Stimulated activated CD8-positive, alpha-beta memory T cell treated with anti-CD3 and anti-CD28 coated beads, Interleukin-2, amount 100 ng/mL, for 1 hour (primary cell): ENCODE data around the gene RSPH3.

Experiments
- DNase-seq, 2 donors: peaks; one replicate each; pipeline ENCODE4 v3.0.0-alpha.2; 2020; ENCODE audit warnings: low read depth in 2 of 2

Gene RSPH3

DNA sequence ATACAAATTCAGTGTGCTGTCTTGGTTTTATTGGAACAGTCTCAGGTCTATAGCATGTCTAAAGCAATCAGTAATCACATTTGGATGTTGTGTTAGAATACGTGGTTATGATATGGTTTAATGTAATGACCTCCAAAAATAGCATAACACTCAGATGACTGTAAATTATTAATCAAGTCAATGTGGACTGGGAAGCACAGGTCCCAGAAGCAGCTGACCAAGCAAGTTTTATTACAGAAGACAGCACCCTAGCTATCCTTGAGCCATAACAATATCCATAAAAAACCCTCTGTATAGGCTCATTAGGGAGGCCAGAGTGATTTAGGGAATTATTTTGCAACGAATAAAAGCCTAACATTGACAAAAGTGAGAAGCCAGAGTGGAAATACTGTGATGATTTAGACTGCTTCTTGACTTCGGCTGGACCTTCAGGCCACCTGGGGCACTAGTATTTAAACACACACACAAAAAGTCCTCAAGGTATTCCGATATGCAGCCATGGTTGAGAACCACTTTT, 66.9 kb downstream of the RSPH3 start:
- DNase-seq = no peak

DNA sequence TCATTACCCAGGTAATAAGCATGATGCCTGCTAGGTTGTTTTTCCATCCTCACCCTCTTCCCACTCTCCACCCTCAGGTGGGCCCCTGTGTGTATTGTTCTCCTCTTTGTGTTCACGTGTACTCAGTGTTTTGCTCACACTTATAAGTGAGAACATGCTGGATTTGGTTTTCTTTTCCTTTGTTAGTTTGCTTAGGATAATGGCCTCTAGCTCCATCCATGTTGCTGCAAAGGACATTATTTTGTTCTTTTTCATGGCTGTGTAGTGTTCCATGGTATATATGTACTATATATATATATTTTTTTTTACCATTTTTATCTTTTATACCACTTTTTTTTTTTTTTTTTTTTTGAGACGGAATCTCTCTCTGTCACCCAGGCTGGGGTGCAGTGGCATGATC, 71.9 kb downstream of the RSPH3 start:
- no peak for DNase-seq

DNA sequence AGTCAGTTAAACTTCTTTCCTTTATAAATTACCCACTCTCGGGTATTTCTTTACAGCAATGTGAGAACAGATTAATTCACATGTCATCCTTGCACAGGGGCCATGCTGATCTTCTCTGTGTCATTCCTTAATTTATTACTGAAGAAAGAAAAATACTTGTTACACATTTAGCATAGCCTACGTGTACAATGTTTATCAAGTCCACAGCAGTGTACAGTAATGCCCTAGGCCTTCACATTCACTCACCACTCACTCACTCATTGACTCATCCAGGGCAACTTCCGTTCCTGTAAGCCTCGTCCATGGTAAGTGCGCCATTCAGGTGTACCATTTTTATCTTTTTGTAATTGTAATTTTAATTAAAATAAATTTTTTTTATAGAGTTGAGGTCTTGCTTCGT, 73.6 kb downstream of the RSPH3 start:
- DNase-seq = no peak

DNA sequence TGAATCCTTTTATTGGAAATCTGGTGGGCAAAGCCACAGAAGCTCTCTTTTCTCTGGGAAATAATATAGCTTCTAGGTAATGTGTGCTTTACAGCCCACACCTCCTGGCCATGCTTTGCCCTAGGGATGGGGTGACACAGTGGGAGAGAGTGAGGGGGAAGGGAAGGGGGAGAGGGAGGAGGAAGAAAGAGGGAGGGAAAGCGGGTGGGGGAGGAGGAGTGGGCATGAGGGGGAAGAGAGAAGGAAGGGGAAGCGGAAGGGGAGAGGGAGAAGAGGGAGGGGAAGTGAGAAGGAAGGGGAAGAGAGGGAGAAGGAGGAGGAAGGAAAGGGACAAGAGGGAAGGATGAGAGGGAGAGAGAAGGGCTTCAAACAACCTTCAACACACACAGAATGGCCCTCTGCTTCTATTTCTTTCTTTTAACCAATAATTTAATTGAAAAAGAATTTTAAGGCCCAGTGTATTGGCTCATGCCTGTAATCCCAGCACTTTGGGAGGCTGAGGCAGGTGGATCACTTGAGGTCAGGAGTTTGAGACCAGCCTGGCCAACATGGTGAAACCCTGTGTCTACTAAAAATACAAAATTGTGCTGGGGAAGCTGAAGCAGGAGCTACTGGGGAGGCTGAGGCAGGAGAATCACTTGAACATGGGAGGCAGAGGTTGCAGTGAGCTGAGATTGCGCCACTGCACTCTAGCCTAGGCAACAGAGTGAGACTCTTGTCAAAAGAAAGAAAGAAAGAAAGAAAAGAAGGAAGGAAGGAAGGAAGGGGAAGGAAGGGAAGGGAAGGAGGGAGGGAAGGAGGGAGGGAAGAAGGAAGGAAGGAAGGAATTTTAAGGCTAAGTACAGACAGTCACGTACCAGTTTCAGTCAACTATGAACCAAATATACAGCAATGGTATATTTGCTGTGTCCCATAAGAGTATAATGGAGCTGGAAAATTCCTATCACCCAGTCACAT, 75.2 kb downstream of the RSPH3 start:
- DNase-seq = no peak

DNA sequence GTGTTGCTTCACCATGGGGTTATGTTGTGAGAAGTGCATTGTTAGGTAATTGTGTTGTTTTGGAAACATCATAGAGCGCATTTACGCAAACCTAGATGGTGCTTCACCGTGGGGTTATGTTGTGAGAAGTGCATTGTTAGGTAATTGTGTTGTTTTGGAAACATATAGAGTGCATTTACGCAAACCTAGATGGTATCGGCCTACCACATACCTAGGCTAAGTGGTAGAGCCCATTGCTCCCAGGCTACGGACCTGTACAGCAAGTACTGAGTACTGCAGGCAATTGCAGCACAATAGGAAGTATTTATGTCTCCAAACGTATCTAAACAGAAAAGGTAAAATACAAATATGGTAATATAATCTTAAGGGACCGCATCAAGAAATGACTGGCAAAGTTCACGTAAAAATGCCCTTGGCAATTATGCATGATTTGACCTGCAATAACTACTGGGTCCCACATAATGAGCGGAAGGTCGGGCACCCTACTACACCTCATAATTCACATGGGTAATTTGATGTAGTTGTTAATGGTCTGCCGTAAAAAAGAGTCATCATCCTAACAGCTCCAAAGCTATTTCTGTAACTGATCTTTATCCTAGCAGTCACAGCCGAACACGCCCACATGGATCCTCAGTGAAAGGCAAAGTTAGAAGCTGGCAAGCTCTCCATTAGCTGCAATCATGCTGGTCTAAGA, 76.0 kb downstream of the RSPH3 start:
- no peak for DNase-seq
